NB4 (cell line): ENCODE data around the gene P2RX3.

Experiments
- DNase-seq: peaks from one replicate; pipeline ENCODE4 v3.0.0; 2010; ENCODE audit warnings: low read depth
- H3K4me3 ChIP-seq: one replicate; pipeline ENCODE4 v1.5.1; 2011; ENCODE audit warnings: mild to moderate bottlenecking, low read depth, low read length, moderate library complexity
- CTCF ChIP-seq: IDR thresholded peaks from one replicate; pipeline ENCODE4 v1.5.1; 2012; ENCODE audit warnings: low read depth, low read length
- MAX ChIP-seq: IDR thresholded peaks from 2 replicates; pipeline ENCODE4 v1.6.1; 2011; ENCODE audit warnings: low read depth, low read length
- MYC ChIP-seq: IDR thresholded peaks from 2 replicates; pipeline ENCODE4 v1.6.1; 2011; ENCODE audit warnings: low read depth, low read length
- POLR2A ChIP-seq: IDR thresholded peaks from 2 replicates; pipeline ENCODE4 v1.6.1; 2011; ENCODE audit warnings: mild to moderate bottlenecking; ENCODE audit not compliant: insufficient read length; ENCODE audit errors: extremely low read depth

The P2RX3 gene

GRCh38 chr11:57373146-57373545, 35.0 kb downstream of the P2RX3 start:
- H3K4me3 ChIP-seq, result no peak overlapping the region
- TF ChIP-seq CTCF (no peak), POLR2A (no peak), MYC (no peak), MAX (no peak)
- no peak for DNase-seq

GRCh38 chr11:57374966-57375365, 36.8 kb downstream of the P2RX3 start:
- TF ChIP-seq CTCF, result no peak
- no peak for TF ChIP-seq POLR2A
- TF ChIP-seq MAX, result no peak
- no peak for TF ChIP-seq MYC
- no peak for DNase-seq
- no peak overlapping the region for H3K4me3 ChIP-seq

GRCh38 chr11:57375490-57375889, 37.3 kb downstream of the P2RX3 start:
- no peak overlapping the region for H3K4me3 ChIP-seq
- TF ChIP-seq POLR2A (no peak), CTCF (no peak)
- DNase-seq, result no peak

DNA sequence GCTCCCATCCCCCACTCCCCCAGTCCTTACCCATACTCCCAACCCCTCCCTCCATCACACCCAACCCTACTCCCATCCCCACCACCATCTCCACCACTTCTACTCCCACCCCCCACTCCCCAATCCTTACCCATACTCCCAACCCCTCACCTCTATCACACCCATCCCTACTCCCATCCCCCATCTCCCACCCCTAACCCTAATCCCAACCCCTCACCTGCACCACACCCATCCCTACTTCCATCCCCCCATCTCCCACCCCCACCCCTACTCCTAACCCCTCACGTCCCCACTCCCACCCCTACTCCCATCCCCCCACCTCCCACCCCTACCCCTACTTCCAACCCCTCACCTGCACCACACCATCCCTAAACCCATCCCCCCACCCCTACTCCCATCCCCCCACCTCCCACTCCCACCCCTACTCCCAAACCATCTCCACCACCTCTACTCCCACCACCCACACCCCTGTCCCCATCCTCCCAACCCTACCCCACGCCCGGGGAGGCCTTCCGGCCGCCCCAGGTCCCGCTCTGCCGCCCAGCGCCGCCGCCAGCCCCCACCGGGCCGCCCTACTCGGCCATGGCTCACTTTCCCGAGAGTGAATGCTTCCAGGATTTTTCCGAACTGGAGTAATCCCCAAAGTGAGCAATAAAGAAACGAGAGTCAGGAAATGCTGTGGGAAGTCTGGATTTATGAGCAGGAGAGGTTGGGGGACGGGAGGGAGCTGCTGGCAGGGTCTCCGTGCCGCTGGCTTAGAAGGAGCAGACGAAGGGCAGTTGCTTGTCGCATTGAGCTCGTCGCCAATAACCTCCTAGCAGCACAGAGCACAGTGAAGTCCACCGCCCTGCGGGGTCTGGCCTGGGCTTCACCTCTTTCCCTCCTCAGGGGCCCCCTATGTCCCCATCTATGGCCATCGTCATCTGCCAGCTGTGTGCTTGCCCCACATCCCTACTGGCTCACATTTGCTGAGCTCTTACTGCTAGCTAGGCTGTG, 38.2 kb downstream of the P2RX3 start:
- TF ChIP-seq MAX, result no peak
- no peak for TF ChIP-seq MYC
- no peak overlapping the region for H3K4me3 ChIP-seq
- no peak for DNase-seq

GRCh38 chr11:57377107-57377506, 39.0 kb downstream of the P2RX3 start:
- TF ChIP-seq CTCF, result no peak
- no peak for TF ChIP-seq MYC
- no peak for TF ChIP-seq MAX
- no peak for TF ChIP-seq POLR2A
- no peak for DNase-seq
- H3K4me3 ChIP-seq, result no peak overlapping the region

GRCh38 chr11:57378186-57378585, 40.0 kb downstream of the P2RX3 start:
- no peak overlapping the region for H3K4me3 ChIP-seq
- TF ChIP-seq POLR2A (no peak), MYC (no peak), MAX (no peak), CTCF (no peak)
- peak; percentile 82 for DNase-seq
